Activated CD4-positive, alpha-beta T cell treated with anti-CD3 and anti-CD28 coated beads for 36 hours (primary cell): ENCODE measurements around the gene TBC1D9B. TPM values are rescaled to one million over a fixed set of nuclear protein-coding genes. Genes with fewer than 3 reads are reported as not detected.

ENCODE experiments used
- ATAC-seq: fragments of 200-7000 bp; cut with Tn5 transposase; one replicate; pipeline ENCODE4 v1.10.0; 2021; ENCODE audit warnings: mild to moderate bottlenecking, moderate library complexity
- CTCF ChIA-PET: fragments of 350-600 bp; sonication (Branson Sonifier 250); formaldehyde crosslinking; loops from one replicate; lab custom pipeline; 2021; ENCODE audit warnings: antibody characterized with exemption; lab: Charles Lee
- POLR2A ChIA-PET: fragments of 350-600 bp; sonication (Branson Sonifier 250); formaldehyde crosslinking; loops from one replicate; lab custom pipeline; 2021; ENCODE audit warnings: antibody characterized with exemption, inconsistent platforms; lab: Charles Lee
- DNase-seq: peaks from one replicate; pipeline ENCODE4 v3.0.0-alpha.2; 2020
- H3K27ac Mint-ChIP-seq: one replicate; pipeline ENCODE4 v1.8.0; 2021; ENCODE audit warnings: mixed read lengths
- H3K27me3 Mint-ChIP-seq: one replicate; pipeline ENCODE4 v1.8.0; 2021; ENCODE audit warnings: mixed read lengths
- H3K36me3 Mint-ChIP-seq: one replicate; pipeline ENCODE4 v1.8.0; 2021; ENCODE audit warnings: low read depth, mixed read lengths
- H3K4me1 Mint-ChIP-seq: one replicate; pipeline ENCODE4 v1.8.0; 2021; ENCODE audit warnings: mixed read lengths
- H3K4me3 Mint-ChIP-seq: one replicate; pipeline ENCODE4 v1.8.0; 2021; ENCODE audit warnings: mild to moderate bottlenecking, moderate library complexity, mixed read lengths
- H3K9me3 Mint-ChIP-seq: one replicate; pipeline ENCODE4 v1.8.0; 2021; ENCODE audit warnings: low read depth, mixed read lengths
- intact Hi-C, 2 experiments: fragments of 100-400 bp; cut with DNase I in 1 of 2; cut with micrococcal nuclease in 1 of 2; formaldehyde crosslinking; loops; one replicate each; pipeline versions ENCODE4 v1.14.2 to v1.15.1; 2022 to 2024; cut with DNase I, micrococcal nuclease
- total RNA-seq, 2 experiments: library from RNA; stranded (reverse); gene quantifications; one replicate each; pipeline ENCODE4 v1.2.3, GENCODE V29; 2021

Gene TBC1D9B
- 100 to 1,000 TPM; 103 to 121 TPM for total RNA-seq

DNA sequence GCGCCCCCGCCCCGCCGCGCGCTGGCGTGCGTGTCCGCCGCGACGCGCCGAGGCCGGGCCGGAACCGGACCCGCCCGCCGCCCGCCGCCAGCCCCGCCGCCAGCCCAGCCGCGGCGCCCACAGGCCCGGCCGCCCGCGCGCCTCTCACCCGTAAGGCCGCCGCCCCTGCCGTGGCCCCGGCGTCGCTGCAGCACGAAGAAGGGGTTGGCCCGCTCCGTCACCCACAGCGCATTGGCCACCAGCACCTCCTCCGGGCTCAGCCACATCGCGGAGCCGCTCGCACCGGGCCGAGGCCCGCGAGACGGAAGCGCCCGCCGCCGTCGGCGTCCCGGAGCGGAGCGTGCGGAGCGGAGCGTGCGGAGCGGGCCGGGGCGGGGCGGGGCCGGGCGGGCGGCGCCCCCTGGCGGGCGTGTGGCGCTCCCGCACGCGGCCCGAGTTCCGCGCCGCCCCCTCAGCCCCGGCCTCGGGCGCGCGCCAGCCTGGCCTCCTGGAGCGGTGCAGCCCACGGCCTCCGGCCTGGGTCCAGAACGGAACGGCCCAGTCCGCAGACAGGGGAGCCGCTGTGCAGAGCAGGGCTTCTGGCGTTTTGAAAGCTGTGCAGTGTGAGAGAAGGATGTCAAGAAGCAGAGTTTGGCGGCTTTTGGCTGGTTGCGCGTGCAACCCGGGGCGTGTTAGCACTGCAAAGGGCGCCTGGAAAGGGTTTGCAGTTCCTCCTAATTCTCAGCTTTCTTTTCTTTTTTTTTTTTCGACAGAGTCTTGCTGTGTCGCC, at the start of gene TBC1D9B:
Gene TBC1D9B, minus strand, starts transcription at position 342 of the 769 bp plus-strand sequence. Its CDS starts 76 bp downstream, at position 266.
- ATAC-seq: peak; percentile 90
- ChIA-PET CTCF (interaction anchor here (0.7 to 2.1 kb wide), 6 partner anchors 8 to 184 kb away, joined by 3 to 10 read pairs (median 4); no protein-coding TSS in a partner anchor), POLR2A (interaction anchor here (1.0 kb wide), 1 partner anchor 9 kb away, joined by 3 read pairs; no protein-coding TSS in a partner anchor)
- no peaks in the 10 kb centered on the region for H3K9me3 Mint-ChIP-seq
- DNase-seq: peak; percentile 82
- peak within 1 kb of the TSS; percentile 92 for H3K4me3 Mint-ChIP-seq
- peak within 1 kb of the TSS; percentile 83 for H3K27ac Mint-ChIP-seq
- peaks cover 13% of the 10 kb centered on the region for H3K4me1 Mint-ChIP-seq
- H3K27me3 Mint-ChIP-seq: no peaks in the 10 kb centered on the region
- intact Hi-C loops: loop anchor here (1.0 to 5.0 kb wide), 13 partner anchors 49 to 385 kb away; partner anchors contain the start of genes MRNIP (in 2 of the 2), CANX (in 1 of the 2), MAML1 (in 1 of the 2) and MAPK9 (in 1 of the 2)
- H3K36me3 Mint-ChIP-seq: peaks cover 24% of the 10 kb centered on the region

DNA sequence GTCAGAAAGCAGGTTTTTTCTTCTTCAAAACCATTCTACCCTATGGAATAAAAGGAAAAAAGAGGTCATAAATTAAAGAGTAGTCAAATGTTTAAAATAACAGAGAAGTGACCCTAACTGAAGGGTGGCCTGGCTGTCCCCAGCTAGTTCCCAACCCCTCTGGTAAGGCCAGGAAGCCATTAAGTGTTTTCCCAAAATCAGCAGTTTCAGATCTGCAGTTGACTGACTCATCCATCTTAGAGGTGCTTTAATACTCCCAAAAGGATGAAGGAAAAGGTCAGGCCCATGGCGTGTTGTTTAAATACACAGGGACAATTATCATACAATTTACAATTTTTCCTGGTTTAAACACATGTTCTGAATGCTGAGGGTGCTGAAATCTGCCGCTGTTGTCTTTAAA, 47.9 kb upstream of the TBC1D9B start:
- no peak for ATAC-seq
- peaks cover 4% of the 10 kb centered on the region for H3K36me3 Mint-ChIP-seq
- DNase-seq: no peak
- CTCF ChIA-PET: interaction anchor here (0.7 kb wide), 1 partner anchor 1340 kb away, joined by 5 read pairs; no protein-coding TSS in a partner anchor
- H3K27ac Mint-ChIP-seq: no peak overlapping the region
- POLR2A ChIA-PET: no interaction called here
- H3K9me3 Mint-ChIP-seq: no peaks in the 10 kb centered on the region
- H3K27me3 Mint-ChIP-seq: no peaks in the 10 kb centered on the region
- intact Hi-C loops: no loop called here
- H3K4me3 Mint-ChIP-seq: no peak overlapping the region
- H3K4me1 Mint-ChIP-seq: no peaks in the 10 kb centered on the region

DNA sequence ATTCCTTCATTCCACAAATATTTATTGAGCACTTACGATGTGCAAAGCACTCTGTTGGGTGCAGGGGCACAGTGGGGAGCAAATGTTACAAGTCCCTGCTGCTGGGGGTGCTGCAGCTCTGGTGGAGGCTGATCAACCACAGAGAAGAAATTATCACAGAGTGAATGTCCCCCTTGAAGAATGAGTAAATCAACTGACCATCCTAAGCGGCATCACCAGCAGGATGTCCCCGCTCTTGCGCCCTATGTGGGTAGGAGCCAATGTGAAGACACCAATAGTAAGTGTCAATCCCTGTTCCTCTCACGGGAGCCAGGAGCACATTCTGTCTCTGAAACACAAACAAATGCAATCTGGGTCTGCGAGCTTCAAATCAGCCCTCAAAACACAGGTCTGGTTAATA, 47.4 kb upstream of the TBC1D9B start:
- H3K27ac Mint-ChIP-seq: no peak overlapping the region
- ChIA-PET POLR2A (no interaction called here), CTCF (interaction anchor here (0.7 kb wide), 1 partner anchor 1339 kb away, joined by 5 read pairs; no protein-coding TSS in a partner anchor)
- intact Hi-C loops: no loop called here
- no peaks in the 10 kb centered on the region for H3K4me1 Mint-ChIP-seq
- no peak for DNase-seq
- no peak for ATAC-seq
- H3K4me3 Mint-ChIP-seq: no peak overlapping the region
- H3K27me3 Mint-ChIP-seq: no peaks in the 10 kb centered on the region
- peaks cover 5% of the 10 kb centered on the region for H3K36me3 Mint-ChIP-seq
- no peaks in the 10 kb centered on the region for H3K9me3 Mint-ChIP-seq

DNA sequence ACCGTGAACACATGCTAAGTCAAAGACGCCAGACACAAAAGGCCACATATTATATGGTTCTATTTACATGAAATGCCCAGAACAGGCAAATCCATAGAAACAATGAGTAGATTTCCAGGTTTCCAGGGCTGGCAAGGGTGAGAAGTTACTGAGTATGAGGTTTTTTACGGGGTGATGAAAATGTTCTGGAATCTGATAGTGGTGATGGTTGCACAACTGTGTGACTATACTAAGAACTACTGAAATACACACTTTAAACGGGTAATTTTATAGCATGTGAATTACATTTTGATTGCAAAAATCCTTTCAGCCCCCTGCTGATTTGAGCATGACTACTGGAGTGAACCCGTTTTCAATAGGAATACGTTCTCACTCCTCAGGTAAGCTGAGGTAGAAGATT, 46.7 kb upstream of the TBC1D9B start:
- Mint-ChIP-seq H3K27ac (no peak overlapping the region), H3K27me3 (no peaks in the 10 kb centered on the region), H3K9me3 (no peaks in the 10 kb centered on the region), H3K4me1 (no peaks in the 10 kb centered on the region), H3K36me3 (peaks cover 5% of the 10 kb centered on the region), H3K4me3 (no peak overlapping the region)
- DNase-seq (no peak), ATAC-seq (no peak)
- POLR2A ChIA-PET: no interaction called here
- intact Hi-C loops: no loop called here
- CTCF ChIA-PET: no interaction called here

DNA sequence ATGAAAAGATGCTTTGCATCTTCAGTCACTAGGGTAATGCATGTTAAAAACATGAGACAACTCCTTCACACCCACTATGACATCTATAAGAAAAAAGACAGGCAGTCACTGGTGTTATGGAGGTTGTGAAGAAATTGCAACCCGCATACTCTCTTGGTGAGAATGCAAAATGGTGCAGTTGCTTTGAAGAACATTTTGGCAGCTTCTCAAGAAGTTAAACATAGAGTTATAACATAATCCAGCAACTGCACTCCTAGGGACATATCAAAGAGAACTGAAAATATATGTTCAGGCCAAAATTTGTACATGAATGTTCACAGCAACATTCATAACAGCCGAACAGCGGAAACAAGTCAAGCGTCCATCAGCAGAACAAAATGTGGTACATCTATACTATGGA, 46.3 kb upstream of the TBC1D9B start:
- POLR2A ChIA-PET: no interaction called here
- CTCF ChIA-PET: no interaction called here

DNA sequence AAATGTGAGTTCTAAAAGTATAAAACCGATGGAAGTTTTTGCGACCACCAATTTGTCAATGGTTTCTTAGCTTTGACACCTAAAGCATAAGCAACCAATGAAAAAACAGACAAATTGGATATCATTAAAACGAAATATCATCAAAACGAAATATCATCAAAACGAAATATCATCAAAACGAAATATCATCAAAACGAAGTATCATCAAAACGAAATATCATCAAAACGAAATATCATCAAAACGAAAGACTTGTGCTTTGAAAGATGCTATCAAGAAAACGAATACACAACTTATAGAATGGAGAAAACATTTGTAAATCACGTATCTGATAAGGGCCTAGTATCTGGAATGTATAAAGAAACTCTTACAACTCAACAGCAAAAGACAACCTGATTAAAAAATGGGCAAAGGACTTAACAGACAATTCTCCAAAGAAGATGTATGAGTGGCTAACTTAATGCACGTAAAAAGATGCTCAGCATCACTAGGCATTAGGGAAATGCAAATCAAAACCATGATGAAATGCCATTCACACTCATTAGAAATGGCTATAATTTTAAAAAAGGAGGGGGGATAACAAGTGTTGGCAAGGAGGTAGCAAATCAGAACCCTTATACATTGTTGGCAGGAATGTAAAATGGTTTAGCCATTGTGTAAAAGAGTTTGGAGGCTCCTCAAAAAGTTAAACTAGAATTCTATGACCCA, 29.4 kb upstream of the TBC1D9B start:
- Mint-ChIP-seq H3K27ac (no peak overlapping the region), H3K27me3 (no peaks in the 10 kb centered on the region), H3K9me3 (no peaks in the 10 kb centered on the region), H3K4me1 (no peaks in the 10 kb centered on the region), H3K4me3 (no peak overlapping the region), H3K36me3 (no peaks in the 10 kb centered on the region)
- CTCF ChIA-PET: interaction anchor here (1.0 kb wide), 1 partner anchor 168 kb away, joined by 3 read pairs; no protein-coding TSS in a partner anchor
- ATAC-seq (no peak), DNase-seq (no peak)
- intact Hi-C loops: no loop called here
- POLR2A ChIA-PET: no interaction called here

More for the DNA sequence above, 46.3 kb upstream of the TBC1D9B start:
- no peaks in the 10 kb centered on the region for H3K4me1 Mint-ChIP-seq
- ATAC-seq: no peak
- peaks cover 5% of the 10 kb centered on the region for H3K36me3 Mint-ChIP-seq
- H3K27ac Mint-ChIP-seq: no peak overlapping the region
- H3K9me3 Mint-ChIP-seq: no peaks in the 10 kb centered on the region
- no peak overlapping the region for H3K4me3 Mint-ChIP-seq
- DNase-seq: no peak
- H3K27me3 Mint-ChIP-seq: no peaks in the 10 kb centered on the region
- intact Hi-C loops: no loop called here

DNA sequence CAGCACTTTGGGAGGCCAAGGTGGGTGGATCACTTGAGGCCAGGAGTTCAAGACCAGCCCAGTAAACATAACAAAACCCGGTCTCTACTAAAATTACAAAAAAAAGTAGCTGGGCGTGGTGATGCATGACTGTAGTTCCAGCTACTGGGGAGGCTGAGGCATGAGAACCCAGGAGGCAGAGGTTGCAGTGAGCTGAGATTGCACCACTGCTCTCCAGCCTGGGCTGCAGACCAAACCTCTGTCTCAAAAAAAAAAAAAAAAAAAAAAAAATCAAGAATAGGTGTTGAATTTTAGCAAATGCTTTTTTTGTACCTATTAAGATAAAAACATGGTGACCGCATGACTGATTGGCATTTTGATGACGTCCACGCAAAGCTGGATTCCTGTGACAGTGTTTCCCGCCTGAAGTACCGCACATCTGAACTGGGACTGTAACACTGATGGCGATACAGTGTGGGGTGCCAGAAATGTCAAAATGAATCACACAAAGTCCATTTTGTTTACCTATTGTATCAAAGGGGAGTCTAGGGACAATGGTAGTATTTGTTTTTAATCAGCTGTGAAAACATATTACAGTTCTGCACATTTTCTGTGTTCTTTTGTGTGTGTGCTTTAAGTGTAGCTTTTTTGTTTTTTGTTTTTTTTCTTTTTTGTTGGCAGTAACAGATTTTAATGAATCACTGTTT, 23.2 kb upstream of the TBC1D9B start:
- Mint-ChIP-seq H3K36me3 (no peaks in the 10 kb centered on the region), H3K4me3 (no peak overlapping the region), H3K27ac (no peak overlapping the region), H3K9me3 (no peaks in the 10 kb centered on the region), H3K27me3 (no peaks in the 10 kb centered on the region), H3K4me1 (no peaks in the 10 kb centered on the region)
- intact Hi-C loops: no loop called here
- CTCF ChIA-PET: interaction anchor here (0.6 kb wide), 2 partner anchors 385 to 1081 kb away, joined by 3 read pairs; no protein-coding TSS in a partner anchor
- POLR2A ChIA-PET: no interaction called here
- ATAC-seq: no peak
- no peak for DNase-seq

DNA sequence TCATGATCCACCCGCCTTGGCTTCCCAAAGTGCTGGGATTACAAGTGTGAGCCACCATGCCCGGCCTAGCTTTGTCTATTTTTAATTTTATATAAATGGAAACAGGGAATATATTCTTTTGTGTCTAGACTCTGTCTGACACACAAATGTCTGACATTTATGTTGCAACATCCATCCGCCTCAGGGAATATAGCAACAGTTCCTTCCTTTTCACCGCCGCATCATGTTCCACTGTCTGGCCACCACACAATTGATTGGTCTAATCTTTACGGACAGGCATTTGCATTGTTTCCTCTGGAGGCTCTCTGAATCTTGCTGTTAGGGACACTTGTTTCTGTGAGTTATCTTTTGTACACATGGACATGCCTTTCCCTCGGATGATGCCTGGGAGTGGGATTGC, 20.1 kb upstream of the TBC1D9B start:
- Mint-ChIP-seq H3K36me3 (no peaks in the 10 kb centered on the region), H3K27ac (no peak overlapping the region), H3K27me3 (no peaks in the 10 kb centered on the region), H3K9me3 (no peaks in the 10 kb centered on the region), H3K4me3 (no peak overlapping the region), H3K4me1 (no peaks in the 10 kb centered on the region)
- intact Hi-C loops: no loop called here
- ATAC-seq (no peak), DNase-seq (no peak)
- ChIA-PET POLR2A (no interaction called here), CTCF (no interaction called here)

DNA sequence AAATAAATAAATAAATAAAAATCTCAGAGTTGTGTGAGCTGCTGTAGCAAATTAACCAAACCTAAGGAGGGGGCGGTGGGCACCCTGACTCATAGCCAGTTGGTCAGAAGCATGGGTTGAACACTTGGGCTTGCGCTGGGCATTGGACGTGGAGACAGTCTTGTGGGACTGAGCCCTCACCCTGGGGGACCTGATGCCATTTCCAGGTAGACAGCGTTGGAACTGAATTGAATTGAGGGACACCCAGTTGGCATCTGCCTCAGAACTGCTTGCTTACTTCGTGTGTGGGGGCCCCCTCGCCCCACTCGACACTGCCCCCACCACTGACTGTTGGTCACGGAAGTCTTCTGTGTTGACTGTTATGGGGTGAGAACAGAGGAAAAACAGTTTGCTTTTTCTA, 19.0 kb upstream of the TBC1D9B start:
- no peak for ATAC-seq

DNA sequence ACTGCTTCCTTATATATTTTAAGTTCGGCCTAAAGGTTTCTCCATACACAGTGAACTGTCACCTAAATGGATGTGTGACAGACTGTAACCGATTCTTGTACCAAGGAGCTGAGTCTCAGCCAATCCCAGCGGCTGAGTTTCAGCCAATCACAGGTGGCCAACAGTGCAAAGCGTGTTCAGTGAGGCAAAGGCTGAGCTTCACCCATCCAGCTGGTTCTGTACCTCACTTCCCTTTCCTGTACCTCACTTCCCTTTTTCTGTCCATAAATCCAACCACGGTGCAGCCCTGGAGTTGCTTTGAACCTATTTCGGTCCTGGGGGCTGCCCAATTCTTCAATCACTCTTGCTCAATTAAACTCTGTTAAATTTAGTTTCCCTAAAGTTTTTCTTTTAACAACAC, 15.7 kb upstream of the TBC1D9B start:
- POLR2A ChIA-PET: no interaction called here
- no peaks in the 10 kb centered on the region for H3K36me3 Mint-ChIP-seq
- DNase-seq (no peak), ATAC-seq (no peak)
- intact Hi-C loops: no loop called here
- no peak overlapping the region for H3K27ac Mint-ChIP-seq
- CTCF ChIA-PET: interaction anchor here (1.7 kb wide), 1 partner anchor 17 kb away, joined by 5 read pairs; no protein-coding TSS in a partner anchor
- no peaks in the 10 kb centered on the region for H3K4me1 Mint-ChIP-seq
- H3K4me3 Mint-ChIP-seq: no peak overlapping the region
- no peaks in the 10 kb centered on the region for H3K9me3 Mint-ChIP-seq
- no peaks in the 10 kb centered on the region for H3K27me3 Mint-ChIP-seq

More for the DNA sequence above, 19.0 kb upstream of the TBC1D9B start:
- H3K36me3 Mint-ChIP-seq: no peaks in the 10 kb centered on the region
- H3K27me3 Mint-ChIP-seq: no peaks in the 10 kb centered on the region
- CTCF ChIA-PET: no interaction called here
- H3K9me3 Mint-ChIP-seq: no peaks in the 10 kb centered on the region
- no peak overlapping the region for H3K4me3 Mint-ChIP-seq
- no peak for DNase-seq
- POLR2A ChIA-PET: no interaction called here
- no peak overlapping the region for H3K27ac Mint-ChIP-seq
- no peaks in the 10 kb centered on the region for H3K4me1 Mint-ChIP-seq
- intact Hi-C loops: no loop called here

DNA sequence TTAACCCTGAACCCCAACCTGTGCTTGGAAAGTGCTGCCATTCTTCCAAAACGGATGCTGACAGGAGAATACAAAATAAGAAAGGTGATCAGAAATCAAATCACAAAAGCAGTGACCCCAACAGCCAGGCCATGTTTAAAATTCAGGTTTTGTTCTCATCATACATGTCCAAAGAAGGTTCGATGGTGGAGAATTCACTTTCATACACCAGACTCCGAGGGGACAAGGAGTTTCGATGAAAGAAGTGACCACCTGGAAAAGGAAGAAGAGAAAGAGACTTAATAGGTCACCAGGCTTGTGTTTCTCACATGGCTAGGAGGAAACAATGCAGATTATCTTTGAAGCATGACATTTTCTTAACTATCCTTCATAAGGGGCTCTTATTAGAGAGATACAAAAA, 12.5 kb upstream of the TBC1D9B start:
- ChIA-PET POLR2A (no interaction called here), CTCF (no interaction called here)

More for the DNA sequence above, 12.5 kb upstream of the TBC1D9B start:
- Mint-ChIP-seq H3K27me3 (peaks cover 2% of the 10 kb centered on the region), H3K4me1 (no peaks in the 10 kb centered on the region), H3K4me3 (no peak overlapping the region), H3K27ac (no peak overlapping the region), H3K9me3 (no peaks in the 10 kb centered on the region), H3K36me3 (no peaks in the 10 kb centered on the region)
- intact Hi-C loops: no loop called here
- no peak for ATAC-seq
- no peak for DNase-seq
